Subcutaneous abdominal adipose tissue (tissue), 5 donors: ENCODE data around the gene UQCC2.

Source experiments
- H3K27ac ChIP-seq: one replicate; pipeline ENCODE4 v1.7.0; 2013; ENCODE audit warnings: low read depth, mild to moderate bottlenecking, inconsistent platforms, low read length, moderate library complexity
- H3K27me3 ChIP-seq, 5 donors: one replicate each; pipeline ENCODE4 v1.7.0; 2013; ENCODE audit warnings: low read length in 5 of 5, inconsistent platforms in 1 of 5; ENCODE audit not compliant: control insufficient read depth in 5 of 5, insufficient read depth in 4 of 5
- H3K36me3 ChIP-seq, 5 donors: one replicate each; pipeline ENCODE4 v1.7.0; 2013; ENCODE audit warnings: low read length in 5 of 5; ENCODE audit not compliant: control insufficient read depth in 5 of 5, insufficient read depth in 5 of 5
- H3K4me1 ChIP-seq, 5 donors: one replicate each; pipeline ENCODE4 v1.7.0; 2013; ENCODE audit warnings: low read length in 5 of 5, mild to moderate bottlenecking in 3 of 5, moderate library complexity in 1 of 5; ENCODE audit not compliant: control insufficient read depth in 5 of 5, insufficient read depth in 5 of 5
- H3K4me3 ChIP-seq, 5 donors: one replicate each; pipeline ENCODE4 v1.7.0; 2013; ENCODE audit warnings: low read length in 5 of 5, low read depth in 1 of 5
- H3K9ac ChIP-seq, 5 donors: one replicate each; pipeline ENCODE4 v1.7.0; 2013; ENCODE audit warnings: low read length in 5 of 5, mild to moderate bottlenecking in 4 of 5, moderate library complexity in 3 of 5
- H3K9me3 ChIP-seq, 5 donors: one replicate each; pipeline ENCODE4 v1.7.0; 2013; ENCODE audit warnings: low read length in 5 of 5; ENCODE audit not compliant: control insufficient read depth in 5 of 5
- donor health status: healthy.
- donor health status: healthy.
- donor health status: healthy.
- donor health status: healthy.
- donor health status: healthy.

The UQCC2 gene

DNA sequence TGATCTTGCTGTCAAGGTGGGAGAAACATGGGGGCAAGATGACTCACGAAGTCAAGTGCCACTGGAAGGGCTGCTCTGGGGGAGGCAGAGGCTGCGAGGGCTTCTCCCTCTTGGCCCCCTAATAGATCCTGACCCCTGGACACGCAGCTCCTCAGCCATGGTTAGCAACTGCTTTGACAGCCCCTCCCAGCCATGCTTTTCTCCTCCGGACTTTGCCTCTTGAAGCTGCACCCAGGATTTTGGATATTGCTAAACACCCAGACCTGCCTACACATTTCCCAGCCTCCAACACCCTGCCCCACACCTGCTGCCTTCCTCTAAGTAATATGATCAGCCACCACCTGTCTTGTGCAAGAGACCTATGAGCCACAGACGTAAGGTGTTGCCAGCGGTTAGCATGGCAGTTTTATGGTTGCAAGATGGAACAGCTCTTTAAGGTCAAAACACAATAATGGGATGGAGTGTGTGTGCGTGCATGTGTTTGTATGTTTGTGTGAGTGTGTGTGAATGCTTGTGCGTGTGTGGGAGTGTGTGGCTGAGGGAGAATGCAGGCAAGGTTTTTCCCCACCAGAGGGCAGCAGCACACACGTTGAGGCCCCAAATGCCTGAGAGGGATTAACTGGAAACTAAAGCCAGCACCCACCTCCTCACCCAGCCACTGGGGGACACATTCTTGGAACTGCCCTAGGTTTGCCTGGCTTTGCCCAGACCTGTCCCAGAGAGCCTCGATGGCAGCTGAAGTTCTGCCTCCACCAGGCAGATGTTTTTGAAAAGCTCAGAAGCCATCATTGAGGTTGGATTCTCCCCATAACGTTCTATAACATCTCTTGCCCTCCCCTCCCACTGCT is 32.7 kb upstream of the UQCC2 start:
- no peaks in the 10 kb centered on the region for H3K9me3 ChIP-seq
- H3K27me3 ChIP-seq = peaks cover 10 to 34% (median 21%) of the 10 kb centered on the region in 5 donors
- H3K4me3 ChIP-seq = no peak overlapping the region
- H3K36me3 ChIP-seq = no peaks in the 10 kb centered on the region
- H3K4me1 ChIP-seq = peaks cover 0 to 2% (median 0%) of the 10 kb centered on the region in 5 donors
- no peak overlapping the region for H3K9ac ChIP-seq
- no peak overlapping the region for H3K27ac ChIP-seq

DNA sequence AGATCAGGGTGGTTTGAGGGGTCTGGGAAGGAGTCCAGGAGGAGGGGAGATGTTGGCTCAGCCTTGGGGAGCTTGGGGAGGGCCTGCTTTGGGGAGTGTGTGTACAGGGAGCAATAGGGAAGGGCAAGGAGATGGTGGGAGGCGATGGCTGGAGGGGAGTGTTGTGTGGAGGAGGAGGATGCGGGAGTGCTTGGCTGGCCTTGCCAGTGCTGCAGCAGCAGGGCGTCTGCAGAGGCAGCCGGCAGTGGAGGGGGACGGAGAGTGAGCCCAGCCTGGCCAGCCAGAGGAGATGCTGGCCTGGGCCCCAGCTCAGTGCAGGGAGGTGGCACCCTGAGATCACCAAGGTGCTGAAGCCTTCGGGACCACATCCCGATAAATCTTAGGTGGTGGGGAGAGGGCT is 31.3 kb upstream of the UQCC2 start:
- H3K4me3 ChIP-seq = no peak overlapping the region
- H3K36me3 ChIP-seq = no peaks in the 10 kb centered on the region
- no peak overlapping the region for H3K27ac ChIP-seq
- peaks cover 0 to 2% (median 0%) of the 10 kb centered on the region in 5 donors for H3K4me1 ChIP-seq
- peaks cover 10 to 32% (median 14%) of the 10 kb centered on the region in 5 donors for H3K27me3 ChIP-seq
- H3K9ac ChIP-seq = no peak overlapping the region
- no peaks in the 10 kb centered on the region for H3K9me3 ChIP-seq

DNA sequence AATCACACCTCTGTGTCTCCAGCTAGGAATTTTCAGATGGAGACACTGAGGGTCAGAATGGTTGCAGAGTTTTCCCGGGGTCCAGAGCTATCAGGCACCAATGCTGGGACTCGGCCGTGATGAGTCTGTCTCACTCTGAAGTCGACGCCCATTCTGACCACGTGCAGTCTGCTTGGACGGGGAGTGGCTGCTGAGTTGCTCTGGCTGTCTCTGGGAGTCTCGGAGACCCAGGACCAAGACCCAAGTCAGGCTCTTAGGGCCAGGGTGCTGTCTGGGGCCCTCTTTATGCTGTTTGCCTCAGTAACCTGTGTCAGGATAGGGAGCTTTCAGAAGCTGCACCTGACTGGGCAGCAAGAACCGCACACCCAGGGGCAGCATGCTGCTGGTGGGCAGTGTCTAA is 30.6 kb upstream of the UQCC2 start:
- no peaks in the 10 kb centered on the region for H3K36me3 ChIP-seq
- no peak overlapping the region for H3K27ac ChIP-seq
- H3K4me3 ChIP-seq = no peak overlapping the region
- peaks cover 0 to 2% (median 0%) of the 10 kb centered on the region in 5 donors for H3K4me1 ChIP-seq
- peaks cover 9 to 32% (median 12%) of the 10 kb centered on the region in 5 donors for H3K27me3 ChIP-seq
- H3K9ac ChIP-seq = no peak overlapping the region
- H3K9me3 ChIP-seq = no peaks in the 10 kb centered on the region

DNA sequence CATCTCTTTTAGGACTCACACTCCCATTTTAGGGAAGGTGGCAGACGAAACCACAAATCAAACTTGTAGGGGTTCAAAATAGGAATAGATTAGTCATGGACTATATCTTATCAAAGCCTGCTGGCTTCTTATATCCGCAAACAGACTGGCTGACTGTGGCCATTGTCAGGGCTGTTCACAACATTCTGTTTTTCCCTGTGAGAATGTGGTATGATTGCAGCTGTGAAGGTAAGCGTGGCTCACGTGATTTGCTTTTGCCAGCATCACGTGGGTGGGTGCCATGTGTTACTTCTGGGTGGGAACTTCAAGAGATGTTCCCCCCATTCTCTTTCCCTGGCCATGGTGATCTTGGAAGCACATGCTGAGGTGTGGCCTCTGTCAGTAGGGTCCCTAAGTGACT is 29.3 kb upstream of the UQCC2 start:
- Histone ChIP-seq H3K27ac (no peak overlapping the region), H3K27me3 (peaks cover 9 to 26% (median 12%) of the 10 kb centered on the region in 5 donors), H3K4me3 (no peak overlapping the region), H3K4me1 (peaks cover 0 to 2% (median 0%) of the 10 kb centered on the region in 5 donors), H3K36me3 (no peaks in the 10 kb centered on the region), H3K9ac (no peak overlapping the region), H3K9me3 (no peaks in the 10 kb centered on the region)

DNA sequence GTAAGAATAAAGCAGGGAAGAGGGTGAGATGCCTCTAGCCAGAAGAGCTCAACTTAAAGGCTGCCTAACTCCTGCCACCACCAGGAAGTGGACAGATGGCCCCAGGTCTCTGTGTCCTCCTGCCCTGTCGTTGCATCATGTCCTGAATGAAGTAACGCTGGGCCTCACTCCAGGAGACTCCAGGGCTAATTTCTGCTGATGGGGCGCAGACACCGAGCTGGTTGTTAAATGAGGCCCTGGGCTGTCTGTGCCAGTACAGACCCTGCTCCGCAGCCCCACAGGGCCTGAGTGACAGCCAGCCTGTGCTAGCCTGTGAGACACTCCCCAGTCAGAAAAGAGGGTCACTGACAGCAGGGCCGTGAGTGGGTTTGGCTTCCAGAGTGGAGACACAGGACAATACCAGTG is 28.7 kb upstream of the UQCC2 start:
- peaks cover 0 to 2% (median 0%) of the 10 kb centered on the region in 5 donors for H3K4me1 ChIP-seq

DNA sequence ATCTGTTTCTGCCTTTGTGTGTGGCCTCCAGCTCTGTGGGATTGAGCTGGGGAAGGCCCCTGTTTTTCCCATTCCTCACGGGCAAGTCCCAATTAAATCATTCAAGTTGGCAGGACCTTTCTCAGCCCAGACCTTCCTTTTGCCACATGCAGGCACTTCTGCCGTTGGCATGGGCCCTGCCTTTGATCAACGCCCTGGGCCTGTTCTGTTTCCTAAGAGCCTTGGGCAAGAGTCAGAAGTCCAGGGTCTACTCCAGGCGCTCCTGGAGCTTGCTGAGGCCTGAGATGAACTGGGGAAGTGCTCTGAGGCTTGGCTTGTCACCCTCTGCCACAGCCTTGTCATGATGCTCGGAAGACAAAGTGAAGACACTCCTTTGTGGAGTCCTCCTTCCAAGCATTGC is 28.1 kb upstream of the UQCC2 start:
- Histone ChIP-seq H3K9me3 (no peaks in the 10 kb centered on the region), H3K27ac (no peak overlapping the region), H3K36me3 (no peaks in the 10 kb centered on the region), H3K27me3 (peaks cover 9 to 25% (median 10%) of the 10 kb centered on the region in 5 donors), H3K4me1 (peaks cover 0 to 2% (median 0%) of the 10 kb centered on the region in 5 donors), H3K9ac (no peak overlapping the region), H3K4me3 (no peak overlapping the region)

More for the DNA sequence above, 28.7 kb upstream of the UQCC2 start:
- Histone ChIP-seq H3K36me3 (no peaks in the 10 kb centered on the region), H3K9ac (no peak overlapping the region), H3K9me3 (no peaks in the 10 kb centered on the region), H3K27me3 (peaks cover 9 to 25% (median 12%) of the 10 kb centered on the region in 5 donors), H3K27ac (no peak overlapping the region), H3K4me3 (no peak overlapping the region)

DNA sequence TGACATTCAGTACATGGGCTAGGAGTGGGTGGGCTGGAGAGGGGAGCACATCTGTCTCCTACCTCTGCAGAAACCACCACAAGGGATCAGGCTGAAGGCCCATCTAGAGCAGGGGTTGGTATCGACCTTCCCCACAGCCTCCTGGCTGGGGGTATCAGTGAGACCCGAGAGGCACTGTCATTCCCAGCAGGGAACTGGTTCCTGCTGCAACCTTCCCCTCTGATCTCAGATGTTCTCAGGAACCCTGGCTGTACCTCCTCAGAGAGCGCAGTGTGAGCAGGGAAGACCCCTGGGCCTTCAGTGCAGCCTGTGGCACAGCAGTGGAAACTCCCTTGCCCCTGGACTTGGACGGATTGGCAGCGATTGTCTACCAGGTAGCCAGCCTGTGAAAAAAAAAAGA is 27.4 kb upstream of the UQCC2 start:
- Histone ChIP-seq H3K27me3 (peaks cover 5 to 21% (median 9%) of the 10 kb centered on the region in 5 donors), H3K9ac (no peak overlapping the region), H3K36me3 (no peaks in the 10 kb centered on the region), H3K4me3 (no peak overlapping the region), H3K4me1 (peaks cover 0 to 2% (median 0%) of the 10 kb centered on the region in 5 donors), H3K9me3 (no peaks in the 10 kb centered on the region), H3K27ac (no peak overlapping the region)

DNA sequence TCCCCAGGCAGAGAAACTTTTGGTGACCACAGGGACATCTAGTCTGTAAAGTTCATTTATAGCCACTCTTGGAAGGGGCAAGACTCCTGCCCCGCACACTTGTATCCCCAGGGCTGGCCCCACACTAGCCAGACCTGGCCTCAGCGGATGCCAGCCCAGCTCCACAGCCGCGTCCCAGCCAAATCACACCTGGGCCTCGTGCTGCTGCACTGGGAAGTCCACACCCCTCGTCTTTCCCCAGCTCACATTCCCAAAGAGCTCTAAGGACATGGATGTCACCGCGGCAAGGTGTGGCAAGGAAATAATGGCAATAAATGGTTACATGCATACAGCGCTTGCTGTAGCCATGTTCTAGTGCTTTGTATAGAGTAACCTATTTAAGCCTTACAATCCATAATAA is 26.7 kb upstream of the UQCC2 start:
- H3K36me3 ChIP-seq = no peaks in the 10 kb centered on the region
- no peak overlapping the region for H3K9ac ChIP-seq
- H3K27ac ChIP-seq = no peak overlapping the region
- no peaks in the 10 kb centered on the region for H3K9me3 ChIP-seq
- H3K4me3 ChIP-seq = no peak overlapping the region
- peaks cover 5 to 17% (median 10%) of the 10 kb centered on the region in 5 donors for H3K27me3 ChIP-seq
- H3K4me1 ChIP-seq = peaks cover 0 to 2% (median 0%) of the 10 kb centered on the region in 5 donors

DNA sequence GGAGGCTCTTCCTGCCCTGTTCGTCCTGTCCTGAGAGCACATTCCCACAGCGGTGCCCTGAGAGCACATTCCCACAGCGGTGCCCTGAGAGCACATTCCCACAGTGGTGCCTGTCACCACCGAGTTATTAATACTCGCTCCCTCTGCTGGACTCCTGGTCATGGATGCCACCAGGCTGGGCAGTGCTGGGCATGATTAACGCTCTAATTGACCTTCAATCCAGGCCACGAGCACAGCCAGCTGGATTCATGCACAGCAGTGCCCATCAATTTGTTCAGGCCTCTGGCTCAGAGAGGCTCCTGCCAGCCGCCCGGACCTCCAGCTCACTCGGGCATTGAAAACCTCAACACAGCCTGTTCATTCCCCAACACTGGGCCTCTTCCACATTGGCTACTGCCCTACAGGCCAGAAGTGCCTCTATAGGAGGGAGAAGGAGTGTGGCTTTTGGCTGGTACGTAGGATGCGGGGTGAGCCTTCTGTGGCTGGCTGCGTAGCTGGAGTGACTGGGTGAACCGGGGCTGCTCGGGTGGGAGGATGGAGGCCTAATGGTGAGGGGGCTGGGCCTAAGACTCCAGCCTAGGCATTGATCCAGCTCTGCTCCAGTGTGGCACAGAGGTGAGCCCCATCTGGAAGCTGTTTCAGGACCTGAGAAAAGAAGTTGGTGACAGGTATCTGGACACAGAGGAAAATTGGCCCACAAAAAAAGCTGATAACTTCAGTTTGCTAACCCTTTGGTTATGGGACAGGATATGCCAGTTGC is 25.9 kb upstream of the UQCC2 start:
- Histone ChIP-seq H3K36me3 (no peaks in the 10 kb centered on the region), H3K9ac (no peak overlapping the region), H3K27ac (no peak overlapping the region)

DNA sequence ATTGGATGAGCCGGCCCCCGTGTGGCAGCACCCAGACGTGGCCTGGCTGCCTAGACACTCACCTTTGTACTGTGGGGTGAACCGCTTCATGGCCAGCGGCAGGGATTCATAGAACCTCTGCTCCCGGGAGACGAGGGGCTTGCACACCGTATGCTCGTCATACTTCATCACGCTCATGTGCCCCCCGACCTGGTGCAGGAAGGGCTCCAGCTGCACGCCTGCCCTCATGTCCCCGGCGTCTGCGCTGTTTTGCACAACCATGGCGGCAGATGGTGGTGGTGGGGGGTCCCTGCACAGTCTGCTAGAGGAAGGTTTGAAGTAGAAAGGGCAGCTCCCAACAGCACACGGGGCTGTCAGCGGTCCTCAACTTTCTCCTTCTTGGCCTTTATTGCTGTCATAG is 23.7 kb upstream of the UQCC2 start:
- Histone ChIP-seq H3K36me3 (no peaks in the 10 kb centered on the region), H3K9me3 (no peaks in the 10 kb centered on the region), H3K4me1 (peaks cover 0 to 2% (median 0%) of the 10 kb centered on the region in 5 donors), H3K27ac (no peak overlapping the region), H3K27me3 (peaks cover 0 to 9% (median 3%) of the 10 kb centered on the region in 5 donors), H3K4me3 (no peak overlapping the region), H3K9ac (no peak overlapping the region)

More for the DNA sequence above, 25.9 kb upstream of the UQCC2 start:
- Histone ChIP-seq H3K4me3 (no peak overlapping the region), H3K4me1 (peaks cover 0 to 2% (median 0%) of the 10 kb centered on the region in 5 donors), H3K9me3 (no peaks in the 10 kb centered on the region), H3K27me3 (peaks cover 0 to 13% (median 6%) of the 10 kb centered on the region in 5 donors)
